ENCODE data around the gene NKD1.

- TF ChIP-seq, protein P1, sequence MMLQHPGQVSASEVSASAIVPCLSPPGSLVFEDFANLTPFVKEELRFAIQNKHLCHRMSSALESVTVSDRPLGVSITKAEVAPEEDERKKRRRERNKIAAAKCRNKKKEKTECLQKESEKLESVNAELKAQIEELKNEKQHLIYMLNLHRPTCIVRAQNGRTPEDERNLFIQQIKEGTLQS (IDR thresholded peaks at IDR 0.05; ENCODE audit: insufficient read depth, low read depth, low read length) = no peak
- TF ChIP-seq POLR2A (IDR thresholded peaks at IDR 0.05; ENCODE audit: control extremely low read depth in 1 of 2, low read depth in 2 of 2, low read length in 2 of 2) (no peak), EZH2 (IDR thresholded peaks at IDR 0.05; ENCODE audit: low read depth, low read length, severe bottlenecking) (no peak)
Measured at GRCh38 chr16:50673496-50674275, 125.5 kb downstream of the NKD1 start.

Data from H1 (cell line).